Brain pericyte (primary cell): ENCODE data around the gene ADCY2.
A peak's percentile ranks its signal among the peaks of the same experiment; 100 is the strongest.

ENCODE experiments used
- DNase-seq: peaks from one replicate; pipeline ENCODE4 v3.0.0-alpha.2; 2012; ENCODE audit warnings: low read depth, low spot score

Gene ADCY2

GRCh38 chr5:7868773-7869473 is 473.0 kb downstream of the ADCY2 start, which contains the start of the genes FASTKD3 and MTRR:
FASTKD3 (minus strand) TSS chr5:7869031; CDS start chr5:7868083, 948 bp downstream.
MTRR (plus strand) TSS chr5:7869148; CDS start chr5:7870795, 1,647 bp downstream.
- peak; percentile 76 for DNase-seq

GRCh38 chr5:7869474-7870136 is 473.7 kb downstream of the ADCY2 start:
- no peak for DNase-seq

- no peak for DNase-seq
Measured at GRCh38 chr5:7871653-7872052, 475.7 kb downstream of the ADCY2 start.

- DNase-seq = no peak
Measured at GRCh38 chr5:7872517-7873130, 476.7 kb downstream of the ADCY2 start.

- no peak for DNase-seq
Measured at GRCh38 chr5:7873216-7873615, 477.3 kb downstream of the ADCY2 start.

GRCh38 chr5:7874639-7875038 is 478.7 kb downstream of the ADCY2 start:
- no peak for DNase-seq

GRCh38 chr5:7875151-7875550 is 479.2 kb downstream of the ADCY2 start:
- DNase-seq = no peak

GRCh38 chr5:7876867-7877266 is 480.9 kb downstream of the ADCY2 start:
- DNase-seq = no peak

- no peak for DNase-seq
Measured at GRCh38 chr5:7877851-7878250, 481.9 kb downstream of the ADCY2 start.

GRCh38 chr5:7878381-7878873 is 482.5 kb downstream of the ADCY2 start:
- no peak for DNase-seq
